Mucosa of rectum (tissue), 2 donors: ENCODE measurements around the gene PODXL2.

ENCODE experiments used
- H3K27ac ChIP-seq, 2 donors: one replicate each; pipeline ENCODE4 v1.7.0; 2013; ENCODE audit warnings: inconsistent platforms in 2 of 2, low read depth in 2 of 2, low read length in 2 of 2
- H3K27me3 ChIP-seq, 2 donors: one replicate each; pipeline ENCODE4 v1.7.0; 2013; ENCODE audit warnings: low read length in 2 of 2; ENCODE audit not compliant: control insufficient read depth in 2 of 2, insufficient read depth in 2 of 2
- H3K36me3 ChIP-seq, 2 donors: one replicate each; pipeline ENCODE4 v1.7.0; 2013; ENCODE audit warnings: low read length in 2 of 2; ENCODE audit not compliant: control insufficient read depth in 2 of 2, insufficient read depth in 2 of 2
- H3K4me1 ChIP-seq, 2 donors: one replicate each; pipeline ENCODE4 v1.7.0; 2013; ENCODE audit warnings: low read length in 2 of 2, mild to moderate bottlenecking in 1 of 2; ENCODE audit not compliant: control insufficient read depth in 2 of 2, insufficient read depth in 2 of 2
- H3K4me3 ChIP-seq, 2 donors: one replicate each; pipeline ENCODE4 v1.7.0; 2013; ENCODE audit warnings: low read length in 2 of 2
- H3K9ac ChIP-seq, 2 donors: one replicate each; pipeline ENCODE4 v1.7.0; 2013; ENCODE audit warnings: low read length in 2 of 2, low read depth in 1 of 2, mild to moderate bottlenecking in 1 of 2
- H3K9me3 ChIP-seq, 2 donors: one replicate each; pipeline ENCODE4 v1.7.0; 2013; ENCODE audit warnings: low read length in 2 of 2; ENCODE audit not compliant: control insufficient read depth in 2 of 2
- donor health status: healthy.
- donor health status: Normal muscosa, but diverticular disease.

Gene PODXL2

GRCh38 chr3:127667119-127667681 is 38.2 kb downstream of the PODXL2 start:
- Histone ChIP-seq H3K9me3 (no peaks in the 10 kb centered on the region), H3K9ac (no peak overlapping the region), H3K27me3 (no peaks in the 10 kb centered on the region), H3K4me3 (no peak overlapping the region), H3K36me3 (no peaks in the 10 kb centered on the region), H3K27ac (no peak overlapping the region), H3K4me1 (peaks cover 6% of the 10 kb centered on the region in 2 donors)

- Histone ChIP-seq H3K9me3 (no peaks in the 10 kb centered on the region), H3K9ac (no peak overlapping the region), H3K4me1 (peaks cover 11 to 14% of the 10 kb centered on the region in 2 donors), H3K27ac (no peak overlapping the region), H3K27me3 (no peaks in the 10 kb centered on the region), H3K36me3 (no peaks in the 10 kb centered on the region), H3K4me3 (no peak overlapping the region)
Observed at GRCh38 chr3:127668906-127669305, 39.9 kb downstream of the PODXL2 start.

- H3K9me3 ChIP-seq, result no peaks in the 10 kb centered on the region
- no peak overlapping the region for H3K9ac ChIP-seq
- H3K4me1 ChIP-seq, result peaks cover 17% of the 10 kb centered on the region in 2 donors
- H3K4me3 ChIP-seq, result no peak overlapping the region
- H3K36me3 ChIP-seq, result no peaks in the 10 kb centered on the region
- H3K27ac ChIP-seq, result no peak overlapping the region
- no peaks in the 10 kb centered on the region for H3K27me3 ChIP-seq
Observed at GRCh38 chr3:127669541-127670228, 40.7 kb downstream of the PODXL2 start.

- Histone ChIP-seq H3K27me3 (no peaks in the 10 kb centered on the region), H3K9me3 (no peaks in the 10 kb centered on the region), H3K36me3 (no peaks in the 10 kb centered on the region), H3K4me3 (no peak overlapping the region), H3K27ac (no peak overlapping the region), H3K9ac (no peak overlapping the region), H3K4me1 (peaks cover 17% of the 10 kb centered on the region in 2 donors)
Observed at GRCh38 chr3:127670229-127670559, 41.2 kb downstream of the PODXL2 start.

- H3K9me3 ChIP-seq, result no peaks in the 10 kb centered on the region
- no peaks in the 10 kb centered on the region for H3K36me3 ChIP-seq
- peaks cover 17% of the 10 kb centered on the region in 2 donors for H3K4me1 ChIP-seq
- H3K4me3 ChIP-seq, result no peak overlapping the region
- H3K27me3 ChIP-seq, result no peaks in the 10 kb centered on the region
- H3K27ac ChIP-seq, result no peak overlapping the region
- H3K9ac ChIP-seq, result no peak overlapping the region
Observed at GRCh38 chr3:127670761-127671522, 42.0 kb downstream of the PODXL2 start.

- Histone ChIP-seq H3K36me3 (no peaks in the 10 kb centered on the region), H3K27me3 (no peaks in the 10 kb centered on the region), H3K9me3 (no peaks in the 10 kb centered on the region), H3K4me3 (peak overlapping the region; percentile 73 to 81), H3K4me1 (peaks cover 17% of the 10 kb centered on the region in 2 donors), H3K9ac (peak overlapping the region; percentile 85 to 98), H3K27ac (peak overlapping the region; percentile 77 to 81)
Observed at GRCh38 chr3:127671523-127672428, 42.8 kb downstream of the PODXL2 start.

GRCh38 chr3:127672429-127673190 is 43.6 kb downstream of the PODXL2 start, which contains the start of gene ABTB1:
ABTB1 (plus strand) TSS chr3:127672952; CDS start chr3:127673026, 74 bp downstream.
- Histone ChIP-seq H3K27me3 (no peaks in the 10 kb centered on the region), H3K4me3 (peak within 1 kb of the TSS; percentile 75 to 88), H3K27ac (peak within 1 kb of the TSS; percentile 77 to 81), H3K36me3 (peaks cover 0 to 4% of the 10 kb centered on the region in 2 donors), H3K4me1 (peaks cover 17% of the 10 kb centered on the region in 2 donors), H3K9ac (peak within 1 kb of the TSS; percentile 85 to 98), H3K9me3 (no peaks in the 10 kb centered on the region)

- Histone ChIP-seq H3K4me1 (peaks cover 17% of the 10 kb centered on the region in 2 donors), H3K36me3 (peaks cover 4 to 8% of the 10 kb centered on the region in 2 donors), H3K4me3 (peak overlapping the region; percentile 75 to 88), H3K27ac (peak overlapping the region; percentile 68 to 74), H3K9ac (peak overlapping the region; percentile 74 to 85), H3K27me3 (no peaks in the 10 kb centered on the region), H3K9me3 (no peaks in the 10 kb centered on the region)
Observed at GRCh38 chr3:127673191-127674100, 44.5 kb downstream of the PODXL2 start.
